H9 (cell line): Measurements from ENCODE around the gene TOR4A. TPM values are rescaled to one million over a fixed set of nuclear protein-coding genes. Genes with fewer than 3 reads are reported as not detected.

ENCODE experiments used
- DNase-seq: peaks from one replicate; pipeline ENCODE4 v3.0.0-alpha.2; 2017
- H2AFZ ChIP-seq: one replicate; pipeline ENCODE4 v1.6.1; 2013; ENCODE audit warnings: mild to moderate bottlenecking, low read length, control low read depth, moderate library complexity
- H2AK5ac ChIP-seq: 2 replicates; pipeline ENCODE4 v1.6.1; 2013; ENCODE audit warnings: low read length, control low read depth, mixed read lengths; ENCODE audit not compliant: insufficient read length
- H2BK120ac ChIP-seq: one replicate; pipeline ENCODE4 v1.6.1; 2013; ENCODE audit warnings: low read depth, mild to moderate bottlenecking, low read length, control low read depth, inconsistent platforms; ENCODE audit not compliant: poor library complexity, severe bottlenecking
- H2BK12ac ChIP-seq: 2 replicates; pipeline ENCODE4 v1.6.1; 2013; ENCODE audit warnings: low read length, control low read depth, mixed read lengths, low read depth; ENCODE audit not compliant: insufficient read length
- H2BK15ac ChIP-seq: 2 replicates; pipeline ENCODE4 v1.6.1; 2013; ENCODE audit warnings: low read depth, low read length, control low read depth
- H2BK20ac ChIP-seq: one replicate; pipeline ENCODE4 v1.6.1; 2013; ENCODE audit warnings: low read depth, mild to moderate bottlenecking, low read length, control low read depth, inconsistent platforms; ENCODE audit not compliant: poor library complexity, severe bottlenecking
- H2BK5ac ChIP-seq: 2 replicates; pipeline ENCODE4 v1.6.1; 2013; ENCODE audit warnings: low read length, control low read depth, mixed read lengths; ENCODE audit not compliant: insufficient read length
- H3K14ac ChIP-seq: 2 replicates; pipeline ENCODE4 v1.6.1; 2013; ENCODE audit warnings: low read length, control low read depth; ENCODE audit not compliant: insufficient read depth
- H3K18ac ChIP-seq: 2 replicates; pipeline ENCODE4 v1.6.1; 2013; ENCODE audit warnings: low read depth, mild to moderate bottlenecking, mixed read lengths, low read length, control low read depth; ENCODE audit not compliant: insufficient read length
- H3K23ac ChIP-seq: 2 replicates; pipeline ENCODE4 v1.6.1; 2013; ENCODE audit warnings: low read length, control low read depth, mixed read lengths, low read depth; ENCODE audit not compliant: insufficient read length
- H3K23me2 ChIP-seq: 2 replicates; pipeline ENCODE4 v1.6.1; 2013; ENCODE audit warnings: low read depth, mild to moderate bottlenecking, mixed read lengths, low read length, control low read depth; ENCODE audit not compliant: insufficient read length, poor library complexity, severe bottlenecking
- H3K27ac ChIP-seq: 2 replicates; pipeline ENCODE4 v1.5.1; 2013; ENCODE audit warnings: low read length, control low read depth, mixed read lengths, low read depth; ENCODE audit not compliant: insufficient read length
- H3K27me3 ChIP-seq: 2 replicates; pipeline ENCODE4 v1.6.1; 2013; ENCODE audit warnings: low read length, control low read depth, inconsistent platforms; ENCODE audit not compliant: insufficient read depth
- H3K4ac ChIP-seq: 2 replicates; pipeline ENCODE4 v1.6.1; 2013; ENCODE audit warnings: low read depth, mild to moderate bottlenecking, control low read depth, inconsistent platforms, low read length, moderate library complexity
- H3K4me1 ChIP-seq: 2 replicates; pipeline ENCODE4 v1.6.1; 2013; ENCODE audit warnings: low read length, control low read depth, inconsistent platforms; ENCODE audit not compliant: insufficient read depth
- H3K4me2 ChIP-seq: 2 replicates; pipeline ENCODE4 v1.6.1; 2013; ENCODE audit warnings: low read length, control low read depth, mixed read lengths; ENCODE audit not compliant: insufficient read length, insufficient read depth
- H3K56ac ChIP-seq: 2 replicates; pipeline ENCODE4 v1.6.1; 2013; ENCODE audit warnings: low read depth, mild to moderate bottlenecking, mixed read lengths, low read length, control low read depth; ENCODE audit not compliant: insufficient read length
- H3K79me1 ChIP-seq: 2 replicates; pipeline ENCODE4 v1.6.1; 2013; ENCODE audit warnings: low read depth, mild to moderate bottlenecking, moderate library complexity, low read length, control low read depth, inconsistent platforms; ENCODE audit not compliant: insufficient read depth, poor library complexity, severe bottlenecking
- H3K79me2 ChIP-seq: 2 replicates; pipeline ENCODE4 v1.6.1; 2013; ENCODE audit warnings: low read length, control low read depth, inconsistent platforms; ENCODE audit not compliant: insufficient read depth
- H3K9ac ChIP-seq: 2 replicates; pipeline ENCODE4 v1.6.1; 2013; ENCODE audit warnings: low read length, control low read depth, mixed read lengths; ENCODE audit not compliant: insufficient read length; ENCODE audit errors: extremely low read depth
- H3K9me3 ChIP-seq: one replicate; pipeline ENCODE4 v1.6.1; 2013; ENCODE audit warnings: low read depth, low read length, inconsistent platforms; ENCODE audit not compliant: control insufficient read depth
- H3T11ph ChIP-seq: one replicate; pipeline ENCODE4 v1.6.1; 2013; ENCODE audit warnings: mild to moderate bottlenecking, low read length, control low read depth, inconsistent platforms
- H4K20me1 ChIP-seq: one replicate; pipeline ENCODE4 v1.6.1; 2013; ENCODE audit not compliant: control insufficient read depth, insufficient read length, insufficient read depth
- H4K5ac ChIP-seq: 2 replicates; pipeline ENCODE4 v1.6.1; 2013; ENCODE audit warnings: low read depth, mild to moderate bottlenecking, mixed read lengths, low read length, control low read depth; ENCODE audit not compliant: insufficient read length
- H4K8ac ChIP-seq: replicated peaks from 2 replicates; pipeline ENCODE4 v1.6.1; 2013; ENCODE audit warnings: low read length, control low read depth, mixed read lengths, low read depth; ENCODE audit not compliant: insufficient read length
- H4K91ac ChIP-seq: 2 replicates; pipeline ENCODE4 v1.6.1; 2013; ENCODE audit warnings: low read depth, mild to moderate bottlenecking, moderate library complexity, mixed read lengths, low read length, control low read depth; ENCODE audit not compliant: insufficient read length
- H3K27ac Mint-ChIP-seq, 3 experiments: 2 replicates in 2 of 3; 3 replicates in 1 of 3; pipeline ENCODE4 v1.8.0; 2020 to 2021; ENCODE audit warnings: mixed read lengths in 3 of 3, mild to moderate bottlenecking in 1 of 3, moderate library complexity in 1 of 3
- H3K27me3 Mint-ChIP-seq: 2 replicates; pipeline ENCODE4 v1.8.0; 2021; ENCODE audit warnings: low read depth, mild to moderate bottlenecking, moderate library complexity, mixed read lengths
- H3K36me3 Mint-ChIP-seq, 3 experiments: 2 replicates in 2 of 3; 3 replicates in 1 of 3; pipeline ENCODE4 v1.8.0; 2020 to 2021; ENCODE audit warnings: low read depth in 3 of 3, mixed read lengths in 3 of 3; ENCODE audit not compliant: insufficient read depth in 1 of 3
- H3K4me1 Mint-ChIP-seq, 2 experiments: 2 replicates each; pipeline ENCODE4 v1.8.0; 2020; ENCODE audit warnings: mixed read lengths in 2 of 2
- H3K4me3 Mint-ChIP-seq, 2 experiments: 2 replicates in 1 of 2; 3 replicates in 1 of 2; pipeline ENCODE4 v1.8.0; 2020 to 2021; ENCODE audit warnings: mild to moderate bottlenecking in 2 of 2, mixed read lengths in 2 of 2, moderate library complexity in 1 of 2
- H3K9me3 Mint-ChIP-seq, 2 experiments: 2 replicates in 1 of 2; 3 replicates in 1 of 2; pipeline ENCODE4 v1.8.0; 2020; ENCODE audit warnings: mild to moderate bottlenecking in 2 of 2, mixed read lengths in 2 of 2, moderate library complexity in 1 of 2
- CTCF ChIP-seq: fragments of 200-600 bp; sonication (generic); conservative IDR thresholded peaks from 3 replicates; pipeline ENCODE4 v1.8.0; 2021; ENCODE audit warnings: antibody characterized with exemption, mild to moderate bottlenecking
- WGBS: extraction: QIAGEN DNeasy Blood & Tissue Kit; methylation state at CpG from one replicate; pipeline ENCODE4 v1.1.7; 2013; ENCODE audit warnings: missing lambda C conversion rate, low lambda C conversion rate, mixed read lengths; ENCODE audit not compliant: insufficient read length; ENCODE audit errors: extremely low coverage; 5-methylcytosine and 5-hydroxymethylcytosine counted together
- total RNA-seq: library from RNA; stranded (reverse); gene quantifications from 2 replicates; pipeline ENCODE4 v1.2.1, GENCODE V29; 2021

TOR4A gene
- total RNA-seq, 1 experiment from 2014 or later: 6.2 TPM

DNA sequence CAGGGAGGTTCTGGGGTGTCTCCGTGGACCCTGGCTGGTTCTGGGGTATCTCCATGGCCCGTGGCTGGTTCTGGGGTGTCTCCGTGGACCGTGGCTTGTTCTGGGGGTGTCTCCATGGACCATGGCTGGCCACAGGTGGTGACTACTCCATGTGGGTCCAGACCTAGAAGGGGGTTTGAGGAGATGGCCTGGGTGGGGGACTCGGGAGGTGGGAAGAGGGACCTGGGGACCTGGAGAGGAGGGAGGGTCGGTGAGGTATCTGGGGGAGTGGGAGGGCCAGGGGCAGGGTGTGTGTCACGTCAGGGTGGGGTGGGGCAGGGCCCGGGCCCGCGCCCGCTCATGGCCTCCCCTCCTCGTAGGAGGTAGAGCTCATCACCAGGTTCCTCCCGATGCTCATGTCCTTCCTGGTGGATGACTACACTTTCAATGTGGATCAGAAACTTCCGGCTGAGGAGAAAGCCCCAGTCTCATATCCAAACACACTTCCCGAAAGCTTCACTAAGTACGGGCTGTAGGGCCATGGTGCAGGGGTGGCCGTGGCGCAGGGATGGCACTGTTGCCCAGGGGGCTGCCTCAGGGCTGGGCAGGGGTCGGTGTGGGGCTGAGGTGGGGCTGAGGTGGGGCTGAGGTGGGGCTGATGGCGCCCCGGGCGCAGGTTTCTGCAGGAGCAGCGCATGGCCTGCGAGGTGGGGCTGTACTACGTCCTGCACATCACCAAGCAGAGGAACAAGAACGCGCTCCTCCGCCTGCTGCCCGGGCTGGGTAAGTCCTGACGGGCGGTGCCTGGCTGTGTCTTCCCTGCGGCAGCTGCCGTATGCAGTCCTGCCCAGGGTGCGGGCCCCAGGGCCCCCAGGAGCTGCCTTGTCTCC, 10.7 kb upstream of the TOR4A start:
- Histone ChIP-seq H3K4ac (no peak overlapping the region), H3K56ac (no peak overlapping the region), H2BK20ac (no peak overlapping the region), H3K9me3 (no peaks in the 10 kb centered on the region), H3K9ac (no peak overlapping the region), H2BK15ac (no peak overlapping the region), H3K18ac (no peak overlapping the region), H3K14ac (no peak overlapping the region), H2BK120ac (no peak overlapping the region), H4K8ac (no peak overlapping the region), H3K27me3 (no peaks in the 10 kb centered on the region), H4K20me1 (no peaks in the 10 kb centered on the region), H2BK12ac (no peak overlapping the region), H3K23ac (no peak overlapping the region), H3K79me2 (no peaks in the 10 kb centered on the region), H4K5ac (no peak overlapping the region), H3K4me2 (no peak overlapping the region), H3K4me1 (no peaks in the 10 kb centered on the region), H3K79me1 (no peaks in the 10 kb centered on the region), H2AFZ (no peak overlapping the region), H3K27ac (no peak overlapping the region), H4K91ac (no peak overlapping the region), H3K23me2 (no peaks in the 10 kb centered on the region), H2BK5ac (no peak overlapping the region), H2AK5ac (no peak overlapping the region), H3T11ph (no peak overlapping the region)
- no peak for DNase-seq
- no peak overlapping the region for H3K4me3 Mint-ChIP-seq
- TF ChIP-seq CTCF: no peak
- no peak overlapping the region; a peak in 1 of 7 replicates for H3K27ac Mint-ChIP-seq
- H3K36me3 Mint-ChIP-seq: peaks cover 12 to 59% (median 42%) of the 10 kb centered on the region in 3 experiments; a peak in 6 of 7 replicates
- WGBS: no CpG with 5 or more reads among the region's 34 CpGs
- H3K27me3 Mint-ChIP-seq: no peaks in the 10 kb centered on the region; the same call in 1 of the 2 replicates
- no peaks in the 10 kb centered on the region; a peak in 1 of 5 replicates for H3K9me3 Mint-ChIP-seq
- 0 out of 4 replicates have a peak, but pooled peaks cover 0 to 1% of the 10 kb centered on the region in 2 experiments for H3K4me1 Mint-ChIP-seq
